Uterus (tissue), 4 donors: Measurements from ENCODE around the gene SYNE1. TPM values are rescaled to one million over a fixed set of nuclear protein-coding genes. Genes with fewer than 3 reads are reported as not detected.
"Not testable (repeated sequence)": the region's sequence is repeated elsewhere in the genome, so short reads cannot be mapped to it uniquely, and the experiment has no call there.

Experiments
- DNase-seq, 2 donors: peaks; one replicate each; pipeline ENCODE4 v3.0.0-alpha.2; 2019 to 2020
- H3K27ac ChIP-seq, 2 donors: fragments of 200-600 bp; sonication (generic); 1 replicate in 1 of 2; 2 replicates in 1 of 2; pipeline ENCODE4 v1.5.1; 2016 to 2018
- H3K27me3 ChIP-seq, 2 donors: fragments of 200-600 bp; sonication (generic); one replicate each; pipeline ENCODE4 v1.5.1; 2018 to 2019; ENCODE audit warnings: control low read depth in 1 of 2
- H3K36me3 ChIP-seq, 2 donors: fragments of 200-600 bp; sonication (generic); one replicate each; pipeline ENCODE4 v1.5.1; 2019; ENCODE audit warnings: control low read depth in 1 of 2
- H3K4me1 ChIP-seq, 2 donors: fragments of 200-600 bp; sonication (generic); one replicate each; pipeline ENCODE4 v1.5.1; 2018 to 2019; ENCODE audit warnings: control low read depth in 1 of 2
- H3K4me3 ChIP-seq, 2 donors: fragments of 200-600 bp; sonication (generic); 1 replicate in 1 of 2; 2 replicates in 1 of 2; pipeline ENCODE4 v1.5.1; 2018 to 2019; ENCODE audit warnings: mild to moderate bottlenecking in 1 of 2
- H3K9me3 ChIP-seq, 2 donors: fragments of 200-600 bp; sonication (generic); one replicate each; pipeline ENCODE4 v1.5.1; 2019; ENCODE audit warnings: control low read depth in 1 of 2
- POLR2A ChIP-seq, 2 donors: fragments of 450-650 bp; IDR thresholded peaks; one replicate each; pipeline ENCODE4 v1.6.1; 2016; ENCODE audit warnings: antibody characterized with exemption in 2 of 2, mild to moderate bottlenecking in 1 of 2, moderate library complexity in 1 of 2
- intact Hi-C: fragments of 100-400 bp; cut with DNase I; formaldehyde crosslinking; loops from one replicate; pipeline ENCODE4 v1.15.1; 2023; ENCODE audit warnings: low total_unique reads
- total RNA-seq, 4 donors: library from RNA; depleted of rRNA in 3 of 4; stranded (reverse); fragments of >200 nt in 3 of 4; gene quantifications; one replicate each; pipeline versions ENCODE4 v1.1.0 to v1.2.4, GENCODE V29; 2014 to 2023
- TF ChIP-seq, protein P1 (sequence below), 4 experiments: fragments of 200-600 bp in 2 of 4; fragments of 450-650 bp in 2 of 4; sonication (generic) in 2 of 4; IDR thresholded peaks; one replicate each; pipeline ENCODE4 v1.5.1; 2016 to 2019; ENCODE audit warnings: antibody characterized with exemption in 4 of 4, mild to moderate bottlenecking in 2 of 4, moderate library complexity in 1 of 4
- donor health status: DM: yes; HTN: yes; CAD: no.

Gene SYNE1
- total RNA-seq, 4 donors from 2014 or later = 134 to 339 (median 181) TPM

DNA sequence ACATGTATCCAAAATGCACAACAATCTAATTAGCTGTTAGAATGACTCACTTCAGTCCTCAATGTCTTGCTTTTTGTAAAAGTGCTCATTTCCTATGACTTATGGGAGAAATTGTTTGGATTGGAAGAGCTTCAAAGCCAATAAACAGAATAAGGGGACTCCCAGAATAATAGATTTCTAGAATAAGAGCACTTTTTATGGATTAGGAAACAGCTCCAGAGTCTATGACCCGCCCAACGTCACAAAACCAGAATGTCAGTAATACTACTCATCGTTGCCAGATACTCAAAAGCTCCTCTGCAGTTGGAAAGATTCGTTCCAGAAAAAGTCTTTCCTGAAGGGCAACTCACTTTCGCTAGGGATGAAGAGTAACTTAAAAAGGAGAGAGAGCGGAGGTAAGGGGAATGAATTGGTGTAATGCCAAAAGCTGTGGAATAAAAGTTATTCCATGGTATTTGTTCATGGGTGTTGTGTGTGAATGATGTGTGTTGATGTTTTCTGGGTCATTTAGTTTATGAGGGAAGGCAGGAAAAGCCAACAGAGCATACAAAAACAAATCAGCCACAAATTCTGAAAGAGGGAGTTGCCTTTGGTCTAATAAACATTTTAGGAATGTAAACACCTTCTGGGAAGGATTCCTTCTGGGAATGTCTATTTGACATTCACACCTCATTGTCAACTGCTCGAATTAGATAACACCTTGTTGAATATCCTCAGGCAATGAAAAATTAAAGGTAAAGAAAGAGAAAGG, 64.6 kb downstream of the SYNE1 start:
- no peak for DNase-seq
- Histone ChIP-seq H3K4me1 (peaks cover 3 to 5% of the 10 kb centered on the region in 2 donors), H3K4me3 (no peak overlapping the region), H3K27ac (peak overlapping the region; percentile 27 to 37), H3K9me3 (no peaks in the 10 kb centered on the region), H3K36me3 (no peaks in the 10 kb centered on the region), H3K27me3 (no peaks in the 10 kb centered on the region)
- TF ChIP-seq POLR2A (IDR thresholded peaks at IDR 0.05) = no peak
- TF ChIP-seq, protein P1, sequence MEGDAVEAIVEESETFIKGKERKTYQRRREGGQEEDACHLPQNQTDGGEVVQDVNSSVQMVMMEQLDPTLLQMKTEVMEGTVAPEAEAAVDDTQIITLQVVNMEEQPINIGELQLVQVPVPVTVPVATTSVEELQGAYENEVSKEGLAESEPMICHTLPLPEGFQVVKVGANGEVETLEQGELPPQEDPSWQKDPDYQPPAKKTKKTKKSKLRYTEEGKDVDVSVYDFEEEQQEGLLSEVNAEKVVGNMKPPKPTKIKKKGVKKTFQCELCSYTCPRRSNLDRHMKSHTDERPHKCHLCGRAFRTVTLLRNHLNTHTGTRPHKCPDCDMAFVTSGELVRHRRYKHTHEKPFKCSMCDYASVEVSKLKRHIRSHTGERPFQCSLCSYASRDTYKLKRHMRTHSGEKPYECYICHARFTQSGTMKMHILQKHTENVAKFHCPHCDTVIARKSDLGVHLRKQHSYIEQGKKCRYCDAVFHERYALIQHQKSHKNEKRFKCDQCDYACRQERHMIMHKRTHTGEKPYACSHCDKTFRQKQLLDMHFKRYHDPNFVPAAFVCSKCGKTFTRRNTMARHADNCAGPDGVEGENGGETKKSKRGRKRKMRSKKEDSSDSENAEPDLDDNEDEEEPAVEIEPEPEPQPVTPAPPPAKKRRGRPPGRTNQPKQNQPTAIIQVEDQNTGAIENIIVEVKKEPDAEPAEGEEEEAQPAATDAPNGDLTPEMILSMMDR (IDR thresholded peaks at IDR 0.05) = no peak
- intact Hi-C loops = no loop called here

DNA sequence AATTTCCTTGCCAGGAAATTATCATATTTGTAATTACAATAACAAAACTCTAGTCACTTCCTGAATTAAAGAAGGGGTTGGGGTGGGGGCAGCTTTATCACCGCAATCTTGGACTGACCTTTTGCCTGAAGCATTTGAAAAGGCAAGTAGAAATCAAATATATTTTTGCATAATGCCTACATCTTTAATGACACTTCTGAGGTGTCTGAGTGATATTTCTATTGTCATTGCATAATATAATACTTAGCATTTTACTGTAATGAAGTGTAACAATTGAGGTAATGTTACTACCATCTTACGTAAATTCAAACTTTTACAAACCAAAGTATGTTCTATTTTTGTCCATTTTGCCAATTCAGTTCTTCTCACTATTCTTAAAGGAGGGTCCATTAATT, 65.2 kb downstream of the SYNE1 start:
- no peak for DNase-seq
- peaks cover 3 to 5% of the 10 kb centered on the region in 2 donors for H3K4me1 ChIP-seq
- H3K27ac ChIP-seq = peak overlapping the region; percentile 27 to 37
- no peaks in the 10 kb centered on the region for H3K9me3 ChIP-seq
- H3K27me3 ChIP-seq = no peaks in the 10 kb centered on the region
- intact Hi-C loops = no loop called here
- H3K36me3 ChIP-seq = no peaks in the 10 kb centered on the region
- no peak for TF ChIP-seq POLR2A (IDR thresholded peaks at IDR 0.05)
- TF ChIP-seq, protein P1 (IDR thresholded peaks at IDR 0.05) = no peak
- no peak overlapping the region for H3K4me3 ChIP-seq

DNA sequence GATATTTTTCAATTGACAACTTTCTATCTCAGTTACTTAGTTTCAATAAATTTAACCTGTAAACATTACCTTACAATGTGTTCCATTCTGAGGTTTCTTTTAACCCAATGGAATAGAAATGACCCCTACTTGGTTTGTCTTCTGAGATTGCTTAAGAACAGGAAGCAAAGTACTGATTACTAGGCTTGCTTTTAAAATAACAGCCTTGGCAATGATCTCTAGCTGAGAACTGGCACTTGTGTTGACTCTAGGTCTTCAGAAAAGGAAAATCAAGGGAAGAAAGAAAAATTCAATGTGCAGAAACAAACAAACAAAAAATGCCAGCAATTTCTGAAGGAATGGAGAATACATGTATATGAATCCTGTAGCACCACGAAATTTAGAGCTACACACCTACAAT, 66.1 kb downstream of the SYNE1 start:
- intact Hi-C loops = no loop called here
- Histone ChIP-seq H3K4me3 (no peak overlapping the region), H3K27me3 (no peaks in the 10 kb centered on the region), H3K4me1 (peaks cover 2 to 4% of the 10 kb centered on the region in 2 donors), H3K36me3 (no peaks in the 10 kb centered on the region), H3K27ac (peak overlapping the region in 1 of 2 donors; percentile 19), H3K9me3 (no peaks in the 10 kb centered on the region)
- TF ChIP-seq, protein P1 (IDR thresholded peaks at IDR 0.05) = no peak
- no peak for TF ChIP-seq POLR2A (IDR thresholded peaks at IDR 0.05)
- DNase-seq = no peak

DNA sequence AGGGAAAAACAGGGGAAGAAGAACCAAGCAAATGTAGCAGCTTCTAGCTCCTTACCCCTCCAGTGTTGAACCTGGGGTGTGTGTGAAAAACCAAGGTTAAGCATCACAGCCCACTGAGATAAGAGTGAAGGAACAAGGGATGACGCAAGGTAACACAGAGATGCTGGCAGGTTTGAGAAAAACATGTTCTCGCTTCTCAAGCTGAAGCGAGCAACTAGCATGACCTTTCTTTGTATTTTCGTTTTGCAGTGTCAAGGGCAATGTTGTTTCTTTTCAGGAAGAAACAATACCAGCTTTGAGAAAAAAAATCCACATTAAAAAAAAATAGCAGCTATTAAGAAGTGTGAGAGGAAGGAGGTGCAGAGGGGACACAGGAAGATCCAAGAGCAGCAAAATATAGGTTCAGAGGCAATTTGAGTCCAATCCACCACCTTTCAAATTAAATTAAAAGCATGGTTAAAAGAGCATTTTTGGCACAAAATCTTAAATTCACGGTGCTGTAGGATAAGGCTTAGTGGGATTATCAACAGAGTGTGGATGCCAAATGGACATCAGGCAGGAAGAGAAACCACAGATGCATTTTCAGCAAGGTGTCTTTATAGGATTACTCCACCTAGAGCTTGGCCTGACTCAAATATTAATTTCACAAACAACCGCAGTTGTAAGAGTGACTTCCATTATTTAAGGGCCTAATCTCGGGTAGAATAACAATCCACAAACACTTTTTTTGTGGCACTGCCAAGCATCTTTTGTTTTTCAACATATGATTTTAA, 70.9 kb downstream of the SYNE1 start:
- Histone ChIP-seq H3K27me3 (no peaks in the 10 kb centered on the region), H3K36me3 (no peaks in the 10 kb centered on the region), H3K27ac (peak overlapping the region; percentile 18 to 62), H3K9me3 (no peaks in the 10 kb centered on the region), H3K4me1 (no peaks in the 10 kb centered on the region), H3K4me3 (no peak overlapping the region)
- intact Hi-C loops = no loop called here
- peak in 1 of 2 donors; percentile 28 for DNase-seq
- TF ChIP-seq POLR2A (IDR thresholded peaks at IDR 0.05) = no peak
- TF ChIP-seq, protein P1 (IDR thresholded peaks at IDR 0.05) = no peak

DNA sequence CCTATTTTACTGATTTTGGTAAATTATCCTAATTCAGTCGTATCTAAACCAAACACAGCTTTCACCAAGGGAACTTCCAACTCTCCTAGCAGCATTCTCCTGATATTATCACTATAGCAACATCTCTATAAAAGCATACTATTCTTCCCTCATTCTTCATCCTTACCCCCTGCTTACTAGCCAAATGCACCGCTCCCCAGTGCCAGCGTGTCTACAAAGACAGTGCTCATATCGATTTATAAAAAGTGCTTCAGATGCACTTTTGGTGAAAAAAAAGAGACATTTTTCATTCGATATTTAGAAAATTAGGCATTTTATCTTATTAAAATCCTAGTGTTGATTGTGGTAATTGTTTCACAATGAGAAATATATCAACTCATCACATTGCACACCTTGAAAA, 74.0 kb downstream of the SYNE1 start:
- TF ChIP-seq, protein P1 (IDR thresholded peaks at IDR 0.05) = no peak
- TF ChIP-seq POLR2A (IDR thresholded peaks at IDR 0.05) = no peak
- intact Hi-C loops = no loop called here
- H3K9me3 ChIP-seq = no peaks in the 10 kb centered on the region
- H3K36me3 ChIP-seq = no peaks in the 10 kb centered on the region
- no peak overlapping the region for H3K27ac ChIP-seq
- DNase-seq = no peak
- no peak overlapping the region for H3K4me3 ChIP-seq
- no peaks in the 10 kb centered on the region for H3K27me3 ChIP-seq
- no peaks in the 10 kb centered on the region for H3K4me1 ChIP-seq

DNA sequence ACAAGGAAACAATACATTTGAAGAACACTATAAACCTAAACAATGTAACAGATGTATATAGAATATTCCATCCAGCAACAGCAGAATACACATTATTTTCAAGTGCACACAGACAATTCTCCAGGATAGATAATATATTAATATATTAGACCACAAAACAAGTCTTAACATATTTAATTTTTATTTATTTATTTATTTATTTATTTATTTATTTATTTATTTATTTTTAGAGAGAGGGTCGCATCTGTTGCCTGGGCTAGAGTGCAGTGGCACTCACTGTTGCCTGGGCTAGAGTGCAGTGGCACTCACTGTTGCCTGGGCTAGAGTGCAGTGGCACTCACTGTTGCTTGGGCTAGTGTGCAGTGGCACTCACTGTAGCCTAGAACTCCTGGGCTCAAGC, 78.4 kb downstream of the SYNE1 start:
- not testable (repeated sequence) for H3K4me3 ChIP-seq, H3K9me3 ChIP-seq, H3K27me3 ChIP-seq, H3K4me1 ChIP-seq, H3K27ac ChIP-seq, DNase-seq, H3K36me3 ChIP-seq
- intact Hi-C loops = loop anchor here (10.0 kb wide), 1 partner anchor 76 kb away; the partner anchor contains the start of gene SYNE1
